Renal cortex interstitium (tissue), 11 donors: ENCODE results near the gene HOXD4. TPM values are rescaled to one million over a fixed set of nuclear protein-coding genes. Genes with fewer than 3 reads are reported as not detected.

Experiments used
- DNase-seq, 11 donors: peaks; one replicate each; pipeline ENCODE4 v3.0.0-alpha.2; 2013; ENCODE audit warnings: low read depth in 9 of 11, low spot score in 4 of 11; ENCODE audit errors: extremely low read depth in 1 of 11
- polyA plus RNA-seq, 3 donors: library from polyadenylated mRNA; unstranded; fragments of 120-200 nt; gene quantifications; one replicate each; pipeline ENCODE4 v1.2.1, GENCODE V29; 2013; ENCODE audit not compliant: insufficient read length in 3 of 3

Gene HOXD4
- polyA plus RNA-seq, 3 donors, result 47.8 to 80.8 (median 56.1) TPM

GRCh38 chr2:176199902-176200301 is 48.6 kb downstream of the HOXD4 start:
- DNase-seq, result no peak

GRCh38 chr2:176200971-176201370 is 49.6 kb downstream of the HOXD4 start:
- no peak for DNase-seq

- DNase-seq, result no peak
Measured at GRCh38 chr2:176202491-176202890, 51.1 kb downstream of the HOXD4 start.

Other genes with a start within 250 kb of the HOXD4 start
- 10 to 100 TPM; 20.8 to 28.3 (median 26.6) TPM for gene LNPK, start 149.3 kb upstream of the HOXD4 start, polyA plus RNA-seq
- gene EVX2, start 67.6 kb upstream of the HOXD4 start, polyA plus RNA-seq, result not detected
- gene HOXD13, start 58.8 kb upstream of the HOXD4 start, polyA plus RNA-seq, result under 1 TPM; 0.14 to 0.22 (median 0.17) TPM
- gene HOXD12, start 51.8 kb upstream of the HOXD4 start, polyA plus RNA-seq, result under 1 TPM; 0.26 to 0.76 (median 0.62) TPM
- 10 to 100 TPM; 55.1 to 72.7 (median 67.2) TPM for gene HOXD11, start 44.3 kb upstream of the HOXD4 start, polyA plus RNA-seq
- gene HOXD10, start 34.8 kb upstream of the HOXD4 start, polyA plus RNA-seq, result 100 to 1,000 TPM; 163 to 188 (median 178) TPM
- 10 to 100 TPM; 74.3 to 99.6 (median 80.9) TPM for gene HOXD9, start 28.8 kb upstream of the HOXD4 start, polyA plus RNA-seq
- gene HOXD8, start 21.8 kb upstream of the HOXD4 start, polyA plus RNA-seq, result 100 to 1,000 TPM; 169 to 187 (median 181) TPM
- gene HOXD3, start 5.8 kb downstream of the HOXD4 start, polyA plus RNA-seq, result 10 to 100 TPM; 25.3 to 30.3 (median 26.5) TPM
- 10 to 100 TPM in 2 of 3 donors, 1 to 10 TPM in 1; 9.8 to 12.4 (median 10.4) TPM for gene HOXD1, start 37.1 kb downstream of the HOXD4 start, polyA plus RNA-seq
- gene MTX2, start 117.9 kb downstream of the HOXD4 start, polyA plus RNA-seq, result 10 to 100 TPM; 80.8 to 99.6 (median 91.0) TPM